ENCODE data around the gene KIF3B. TPM values are rescaled to one million over a fixed set of nuclear protein-coding genes. Genes with fewer than 3 reads are reported as not detected.

The KIF3B gene
- total and polyA plus RNA-seq, 2 donors (not counting 1 experiment from before 2014, with no cell fraction given) = 27.6 to 35.6 TPM

DNA sequence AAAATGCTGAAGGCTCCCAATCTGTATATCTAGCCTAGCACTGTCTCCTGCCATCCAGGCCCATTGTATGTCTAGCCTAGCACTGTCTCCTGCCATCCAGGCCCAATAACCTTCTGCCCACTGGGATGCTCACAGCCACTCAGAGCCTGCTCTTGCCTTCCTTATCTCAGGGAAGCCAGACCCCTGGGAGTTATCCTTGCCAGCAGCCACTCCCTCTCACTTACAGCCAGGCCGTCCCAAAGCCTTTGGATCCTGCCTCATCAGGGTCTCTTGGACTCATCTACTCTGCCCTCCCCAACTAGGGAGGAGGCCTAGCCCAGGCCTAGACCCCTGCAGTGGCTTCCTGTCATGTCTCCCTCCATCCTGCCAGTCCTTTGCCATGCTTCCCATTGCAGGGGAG is 37.3 kb downstream of the KIF3B start:
- no peak for DNase-seq (ENCODE audit: low read depth in 2 of 2)
- no peaks in the 10 kb centered on the region for H3K27me3 ChIP-seq (ENCODE audit: control insufficient read depth, insufficient read depth, low read length)
- H3K79me2 ChIP-seq (ENCODE audit: control insufficient read depth, insufficient read depth, low read length) = no peaks in the 10 kb centered on the region
- H3K27ac ChIP-seq (ENCODE audit: insufficient read depth, low read length) = no peak overlapping the region
- H3K9me3 ChIP-seq (ENCODE audit: control insufficient read depth, insufficient read depth, low read depth, low read length) = no peaks in the 10 kb centered on the region
- H3K4me2 ChIP-seq (ENCODE audit: extremely low read depth, insufficient read depth, low read length) = no peak overlapping the region
- no peak overlapping the region for H3K4me3 ChIP-seq (replicated peaks in 1 of 4; ENCODE audit: control extremely low read depth in 1 of 4, insufficient read depth in 1 of 4, low read depth in 3 of 4, low read length in 4 of 4)
- H4K20me1 ChIP-seq (ENCODE audit: control insufficient read depth, extremely low read depth, insufficient read depth, low read length) = no peaks in the 10 kb centered on the region
- H2AFZ ChIP-seq (ENCODE audit: low read length) = no peak overlapping the region
- TF ChIP-seq, protein P1, sequence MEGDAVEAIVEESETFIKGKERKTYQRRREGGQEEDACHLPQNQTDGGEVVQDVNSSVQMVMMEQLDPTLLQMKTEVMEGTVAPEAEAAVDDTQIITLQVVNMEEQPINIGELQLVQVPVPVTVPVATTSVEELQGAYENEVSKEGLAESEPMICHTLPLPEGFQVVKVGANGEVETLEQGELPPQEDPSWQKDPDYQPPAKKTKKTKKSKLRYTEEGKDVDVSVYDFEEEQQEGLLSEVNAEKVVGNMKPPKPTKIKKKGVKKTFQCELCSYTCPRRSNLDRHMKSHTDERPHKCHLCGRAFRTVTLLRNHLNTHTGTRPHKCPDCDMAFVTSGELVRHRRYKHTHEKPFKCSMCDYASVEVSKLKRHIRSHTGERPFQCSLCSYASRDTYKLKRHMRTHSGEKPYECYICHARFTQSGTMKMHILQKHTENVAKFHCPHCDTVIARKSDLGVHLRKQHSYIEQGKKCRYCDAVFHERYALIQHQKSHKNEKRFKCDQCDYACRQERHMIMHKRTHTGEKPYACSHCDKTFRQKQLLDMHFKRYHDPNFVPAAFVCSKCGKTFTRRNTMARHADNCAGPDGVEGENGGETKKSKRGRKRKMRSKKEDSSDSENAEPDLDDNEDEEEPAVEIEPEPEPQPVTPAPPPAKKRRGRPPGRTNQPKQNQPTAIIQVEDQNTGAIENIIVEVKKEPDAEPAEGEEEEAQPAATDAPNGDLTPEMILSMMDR (conservative IDR thresholded peaks at IDR 0.05 in 1 of 2, IDR thresholded peaks at IDR 0.05 in 1 of 2; ENCODE audit: low read depth in 1 of 2, low read length in 2 of 2) = no peak
- TF ChIP-seq EZH2 (IDR thresholded peaks at IDR 0.05; ENCODE audit: low read length, missing control alignments) = no peak
- no peaks in the 10 kb centered on the region for H3K4me1 ChIP-seq (ENCODE audit: control insufficient read depth, extremely low read depth, insufficient read depth, low read length)
- H3K9ac ChIP-seq (ENCODE audit: insufficient read depth, low read length) = no peak overlapping the region
- peaks cover 6% of the 10 kb centered on the region for H3K36me3 ChIP-seq (ENCODE audit: control insufficient read depth, insufficient read depth, low read length)

DNA sequence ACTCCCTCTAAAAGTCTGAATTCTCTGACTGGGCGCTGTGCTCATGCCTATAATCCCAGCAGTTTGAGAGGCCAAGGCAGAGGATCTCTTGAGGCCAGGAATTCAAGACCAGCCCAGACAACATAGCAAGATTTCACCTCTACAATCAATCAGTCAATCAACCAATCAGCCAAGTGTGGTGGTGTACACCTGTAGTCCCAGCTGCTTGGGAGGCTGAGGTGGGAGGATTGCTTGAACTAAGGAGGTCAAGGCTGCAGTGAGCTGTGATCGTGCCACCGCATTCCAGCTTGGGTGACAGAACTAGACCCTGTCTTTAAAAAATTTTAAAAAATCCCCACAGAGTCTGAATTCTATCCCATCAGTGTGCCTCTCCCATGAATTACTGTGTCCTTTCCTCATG is 37.9 kb downstream of the KIF3B start:
- TF ChIP-seq, protein P1 (conservative IDR thresholded peaks at IDR 0.05 in 1 of 2, IDR thresholded peaks at IDR 0.05 in 1 of 2; ENCODE audit: low read depth in 1 of 2, low read length in 2 of 2) = no peak
- TF ChIP-seq EZH2 (IDR thresholded peaks at IDR 0.05; ENCODE audit: low read length, missing control alignments) = no peak
- Histone ChIP-seq H3K9ac (ENCODE audit: insufficient read depth, low read length) (no peak overlapping the region), H3K4me2 (ENCODE audit: extremely low read depth, insufficient read depth, low read length) (no peak overlapping the region), H4K20me1 (ENCODE audit: control insufficient read depth, extremely low read depth, insufficient read depth, low read length) (no peaks in the 10 kb centered on the region), H3K27ac (ENCODE audit: insufficient read depth, low read length) (no peak overlapping the region), H3K27me3 (ENCODE audit: control insufficient read depth, insufficient read depth, low read length) (no peaks in the 10 kb centered on the region), H3K9me3 (ENCODE audit: control insufficient read depth, insufficient read depth, low read depth, low read length) (no peaks in the 10 kb centered on the region), H3K36me3 (ENCODE audit: control insufficient read depth, insufficient read depth, low read length) (peaks cover 3% of the 10 kb centered on the region), H2AFZ (ENCODE audit: low read length) (no peak overlapping the region), H3K4me3 (replicated peaks in 1 of 4; ENCODE audit: control extremely low read depth in 1 of 4, insufficient read depth in 1 of 4, low read depth in 3 of 4, low read length in 4 of 4) (no peak overlapping the region), H3K79me2 (ENCODE audit: control insufficient read depth, insufficient read depth, low read length) (no peaks in the 10 kb centered on the region), H3K4me1 (ENCODE audit: control insufficient read depth, extremely low read depth, insufficient read depth, low read length) (no peaks in the 10 kb centered on the region)
- DNase-seq (ENCODE audit: low read depth in 2 of 2) = no peak

DNA sequence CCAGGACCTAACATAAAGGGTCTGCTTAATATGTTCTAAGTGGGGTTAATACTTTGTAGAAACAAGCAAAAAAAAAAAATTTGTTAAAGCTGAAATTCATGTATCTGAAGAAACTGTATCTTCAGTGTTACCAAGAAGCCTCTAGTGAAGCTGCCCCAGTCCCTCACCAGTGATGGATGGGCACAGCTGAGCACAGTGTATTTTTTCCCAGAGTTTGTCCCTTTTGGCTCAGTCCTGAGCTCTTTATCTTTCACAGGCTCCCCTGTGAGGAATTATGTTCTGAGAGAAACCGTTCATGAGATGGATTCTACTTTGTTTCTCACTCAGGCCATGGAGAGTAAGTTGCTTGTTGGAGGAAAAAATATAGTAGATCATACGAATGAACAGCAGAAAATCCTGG is 38.4 kb downstream of the KIF3B start:
- no peak overlapping the region for H3K4me2 ChIP-seq (ENCODE audit: extremely low read depth, insufficient read depth, low read length)
- no peaks in the 10 kb centered on the region for H3K79me2 ChIP-seq (ENCODE audit: control insufficient read depth, insufficient read depth, low read length)
- H3K4me1 ChIP-seq (ENCODE audit: control insufficient read depth, extremely low read depth, insufficient read depth, low read length) = no peaks in the 10 kb centered on the region
- no peaks in the 10 kb centered on the region for H3K9me3 ChIP-seq (ENCODE audit: control insufficient read depth, insufficient read depth, low read depth, low read length)
- no peak overlapping the region for H2AFZ ChIP-seq (ENCODE audit: low read length)
- TF ChIP-seq, protein P1 (conservative IDR thresholded peaks at IDR 0.05 in 1 of 2, IDR thresholded peaks at IDR 0.05 in 1 of 2; ENCODE audit: low read depth in 1 of 2, low read length in 2 of 2) = no peak
- TF ChIP-seq EZH2 (IDR thresholded peaks at IDR 0.05; ENCODE audit: low read length, missing control alignments) = no peak
- H3K36me3 ChIP-seq (ENCODE audit: control insufficient read depth, insufficient read depth, low read length) = peaks cover 2% of the 10 kb centered on the region
- H3K27ac ChIP-seq (ENCODE audit: insufficient read depth, low read length) = no peak overlapping the region
- H4K20me1 ChIP-seq (ENCODE audit: control insufficient read depth, extremely low read depth, insufficient read depth, low read length) = no peaks in the 10 kb centered on the region
- H3K4me3 ChIP-seq (replicated peaks in 1 of 4; ENCODE audit: control extremely low read depth in 1 of 4, insufficient read depth in 1 of 4, low read depth in 3 of 4, low read length in 4 of 4) = no peak overlapping the region
- H3K27me3 ChIP-seq (ENCODE audit: control insufficient read depth, insufficient read depth, low read length) = no peaks in the 10 kb centered on the region
- no peak overlapping the region for H3K9ac ChIP-seq (ENCODE audit: insufficient read depth, low read length)
- DNase-seq (ENCODE audit: low read depth in 2 of 2) = no peak

All from fibroblast of lung (primary cell).